IPS-15b (cell line): ENCODE measurements around the gene CHST4.
"Not testable (repeated sequence)": the region's sequence is repeated elsewhere in the genome, so short reads cannot be mapped to it uniquely, and the experiment has no call there.

ENCODE experiments used
- H3K27me3 ChIP-seq: one replicate; pipeline ENCODE4 v1.6.1; 2013; ENCODE audit warnings: low read length; ENCODE audit not compliant: control insufficient read depth, insufficient read depth
- H3K36me3 ChIP-seq: one replicate; pipeline ENCODE4 v1.6.1; 2013; ENCODE audit warnings: low read length; ENCODE audit not compliant: control insufficient read depth, insufficient read depth
- H3K4me1 ChIP-seq: one replicate; pipeline ENCODE4 v1.6.1; 2013; ENCODE audit warnings: mild to moderate bottlenecking, low read length; ENCODE audit not compliant: control insufficient read depth, insufficient read depth
- H3K4me3 ChIP-seq: one replicate; pipeline ENCODE4 v1.5.1; 2013; ENCODE audit warnings: low read depth, low read length
- H3K9ac ChIP-seq: one replicate; pipeline ENCODE4 v1.6.1; 2013; ENCODE audit warnings: low read depth, mild to moderate bottlenecking, low read length
- H3K9me3 ChIP-seq: one replicate; pipeline ENCODE4 v1.6.1; 2013; ENCODE audit warnings: mild to moderate bottlenecking, low read length; ENCODE audit not compliant: control insufficient read depth, insufficient read depth

CHST4 gene

DNA sequence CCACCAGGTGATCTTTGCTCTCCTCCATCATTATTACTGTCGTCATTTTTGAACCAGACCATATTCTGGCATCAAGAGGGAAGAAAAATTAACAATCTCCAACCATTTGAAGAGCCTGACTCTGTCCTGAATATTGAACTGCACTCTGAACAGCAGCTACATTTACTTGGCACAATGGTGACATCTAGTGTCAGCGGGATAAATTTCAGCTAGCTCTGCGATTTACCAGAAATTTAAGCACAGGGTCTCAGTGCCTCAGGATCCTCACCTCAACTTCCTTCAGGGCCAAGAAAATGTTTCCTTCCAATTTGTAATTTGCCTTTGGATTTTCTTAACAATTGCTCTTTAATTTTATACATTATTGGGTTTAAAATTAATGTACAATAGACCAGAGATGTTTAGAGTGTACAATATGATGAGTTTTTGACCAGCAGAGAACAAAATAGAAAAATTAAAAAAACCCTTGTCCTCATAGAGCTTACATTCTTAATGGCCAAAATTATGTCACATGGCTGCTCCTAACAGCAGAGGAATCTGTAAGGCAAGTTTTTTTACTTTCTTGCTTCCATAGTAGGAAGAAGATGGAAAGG is 26.4 kb upstream of the CHST4 start:
- H3K4me3 ChIP-seq = no peak overlapping the region
- H3K4me1 ChIP-seq = no peaks in the 10 kb centered on the region
- no peaks in the 10 kb centered on the region for H3K36me3 ChIP-seq
- H3K9ac ChIP-seq = no peak overlapping the region
- no peaks in the 10 kb centered on the region for H3K27me3 ChIP-seq
- H3K9me3 ChIP-seq = no peaks in the 10 kb centered on the region

DNA sequence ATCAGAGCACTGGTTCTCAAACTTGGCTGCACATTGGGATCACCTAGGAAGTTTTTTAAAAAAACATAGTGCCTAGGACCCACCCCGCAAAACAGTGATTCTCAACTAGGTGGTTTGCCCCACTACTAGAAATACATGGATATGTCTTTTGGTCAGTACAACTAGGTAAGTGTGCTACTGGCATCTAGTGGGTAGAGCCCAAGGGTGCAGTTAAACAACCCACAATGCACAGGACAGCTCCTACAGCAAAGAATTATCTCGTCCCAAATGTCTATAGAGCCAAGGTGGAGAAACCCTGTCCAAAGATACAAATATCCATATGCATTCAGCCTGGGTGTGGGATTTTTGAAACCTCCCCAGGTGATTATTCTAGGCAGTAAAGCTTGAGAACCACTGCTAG is 25.3 kb upstream of the CHST4 start:
- H3K27me3 ChIP-seq = no peaks in the 10 kb centered on the region
- no peaks in the 10 kb centered on the region for H3K36me3 ChIP-seq
- no peak overlapping the region for H3K4me3 ChIP-seq
- H3K4me1 ChIP-seq = no peaks in the 10 kb centered on the region
- H3K9ac ChIP-seq = no peak overlapping the region
- H3K9me3 ChIP-seq = no peaks in the 10 kb centered on the region

DNA sequence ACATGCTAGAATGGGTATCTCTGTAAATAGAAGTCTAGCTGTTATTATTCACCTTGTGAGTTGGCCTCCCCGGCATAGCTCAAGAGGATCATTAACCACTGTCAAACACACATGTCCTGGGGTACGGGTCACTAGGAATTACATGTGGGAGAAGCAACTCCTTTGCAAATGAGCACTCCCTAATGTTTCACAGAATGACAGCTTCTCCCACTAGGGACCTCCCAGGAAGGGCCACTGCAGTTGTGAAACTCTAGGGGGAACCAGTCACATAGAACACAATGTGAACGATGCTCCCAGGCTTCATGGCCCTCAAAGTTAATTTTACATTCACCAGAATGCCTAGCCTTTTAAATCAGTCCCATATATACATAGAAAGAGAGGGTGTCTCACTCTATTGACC is 24.7 kb upstream of the CHST4 start:
- H3K9me3 ChIP-seq = no peaks in the 10 kb centered on the region
- no peaks in the 10 kb centered on the region for H3K27me3 ChIP-seq
- no peaks in the 10 kb centered on the region for H3K4me1 ChIP-seq
- no peak overlapping the region for H3K4me3 ChIP-seq
- H3K36me3 ChIP-seq = no peaks in the 10 kb centered on the region
- no peak overlapping the region for H3K9ac ChIP-seq

DNA sequence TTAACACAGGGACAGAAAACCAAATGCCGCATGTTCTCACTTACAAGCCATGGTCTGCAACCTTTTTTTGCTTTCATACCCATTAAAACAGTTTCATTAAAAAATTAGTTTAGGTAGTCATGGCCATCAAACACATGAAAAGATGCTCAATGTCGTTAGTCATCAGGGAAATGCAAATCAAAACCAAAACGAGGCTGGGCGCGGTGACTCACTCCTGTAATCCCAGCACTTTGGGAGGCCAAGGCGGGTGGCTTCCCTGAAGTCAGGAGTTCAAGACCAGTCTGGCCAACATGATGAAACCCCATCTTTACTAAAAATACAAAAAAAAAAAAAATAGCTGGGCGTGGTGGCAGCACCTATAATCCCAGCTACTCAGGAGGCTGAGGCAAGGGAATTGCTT is 22.2 kb upstream of the CHST4 start:
- not testable (repeated sequence) for H3K4me3 ChIP-seq, H3K9ac ChIP-seq, H3K9me3 ChIP-seq, H3K36me3 ChIP-seq, H3K4me1 ChIP-seq, H3K27me3 ChIP-seq

DNA sequence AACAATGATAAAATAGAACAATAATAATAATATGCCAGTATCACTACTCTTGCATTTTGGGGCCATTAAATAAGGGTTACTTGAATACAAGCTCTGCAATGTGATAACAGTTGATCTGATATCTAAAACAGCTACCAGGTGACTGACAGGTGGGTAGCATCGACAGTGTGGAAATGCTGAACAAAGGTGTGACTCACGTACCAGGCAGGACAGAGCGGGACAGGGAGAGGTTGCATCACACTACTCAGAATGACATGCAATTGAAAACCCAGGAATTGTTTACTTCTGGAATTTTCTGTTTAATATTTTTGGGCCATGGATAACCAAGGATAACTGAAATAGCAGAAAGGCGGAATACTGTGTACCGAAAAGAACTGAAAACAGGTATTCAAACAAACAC is 21.3 kb upstream of the CHST4 start:
- Histone ChIP-seq H3K9ac (no peak overlapping the region), H3K4me1 (no peaks in the 10 kb centered on the region), H3K4me3 (no peak overlapping the region), H3K9me3 (no peaks in the 10 kb centered on the region), H3K27me3 (no peaks in the 10 kb centered on the region), H3K36me3 (no peaks in the 10 kb centered on the region)

DNA sequence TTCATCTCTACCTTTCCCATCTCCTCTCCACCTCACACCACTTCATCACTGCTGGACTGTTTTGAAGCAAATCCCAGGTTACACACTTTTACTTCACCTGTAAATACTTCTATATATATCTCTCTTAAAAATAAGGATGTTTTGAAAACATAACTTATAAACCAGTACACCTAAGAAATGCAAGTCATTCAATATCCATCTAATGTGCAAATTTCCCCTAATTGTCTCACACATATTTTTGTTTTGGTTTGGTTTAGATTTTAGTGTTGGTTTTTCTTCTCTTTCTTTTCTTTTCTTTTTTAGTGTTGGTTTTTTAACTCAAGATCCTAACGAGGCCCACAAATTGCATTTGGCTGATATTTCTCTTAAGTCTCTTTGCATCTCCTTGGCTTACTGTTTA is 19.2 kb upstream of the CHST4 start:
- Histone ChIP-seq H3K9me3 (no peaks in the 10 kb centered on the region), H3K9ac (no peak overlapping the region), H3K4me3 (no peak overlapping the region), H3K27me3 (no peaks in the 10 kb centered on the region), H3K36me3 (no peaks in the 10 kb centered on the region), H3K4me1 (no peaks in the 10 kb centered on the region)

DNA sequence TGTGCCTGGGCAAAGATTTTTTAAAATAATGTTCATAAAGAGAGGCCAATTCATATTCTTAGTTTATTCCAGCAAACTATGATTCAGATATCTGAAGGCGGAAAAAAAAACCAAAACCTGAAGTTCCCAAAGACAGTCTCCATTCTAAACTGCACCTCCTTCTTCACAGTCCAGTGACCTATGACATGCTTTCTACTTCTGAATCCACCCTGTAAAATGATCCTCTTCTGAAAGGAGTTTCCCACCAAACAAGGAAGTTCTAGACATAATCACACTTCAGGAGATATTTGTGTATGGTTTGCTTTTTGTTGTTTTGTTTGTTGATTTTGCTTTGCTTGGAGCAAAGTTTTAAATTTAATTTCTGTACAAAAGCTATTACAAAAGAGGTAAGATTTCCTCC is 12.9 kb upstream of the CHST4 start:
- Histone ChIP-seq H3K4me3 (no peak overlapping the region), H3K9me3 (no peaks in the 10 kb centered on the region), H3K4me1 (peaks cover 6% of the 10 kb centered on the region), H3K27me3 (no peaks in the 10 kb centered on the region), H3K36me3 (no peaks in the 10 kb centered on the region), H3K9ac (no peak overlapping the region)

DNA sequence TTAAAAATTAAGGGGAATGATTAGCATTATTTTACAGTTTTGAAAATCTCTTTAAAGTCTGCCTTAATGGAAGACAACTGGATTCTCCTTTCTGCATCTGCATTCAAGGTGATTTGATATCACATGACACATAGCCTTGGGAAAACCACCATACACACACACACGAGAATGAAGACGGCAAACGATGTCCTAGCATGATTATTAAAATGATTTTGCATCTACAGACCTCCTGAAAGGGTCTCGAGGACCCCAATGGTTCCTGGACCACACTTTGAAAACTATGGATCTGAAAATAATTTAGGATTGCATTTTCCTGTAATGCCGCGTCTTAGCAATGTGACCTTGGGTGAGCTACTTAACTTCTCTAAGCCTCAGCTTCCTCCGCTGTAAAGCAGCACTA is 11.8 kb upstream of the CHST4 start:
- peaks cover 6% of the 10 kb centered on the region for H3K4me1 ChIP-seq
- no peaks in the 10 kb centered on the region for H3K36me3 ChIP-seq
- H3K9me3 ChIP-seq = no peaks in the 10 kb centered on the region
- H3K27me3 ChIP-seq = no peaks in the 10 kb centered on the region
- no peak overlapping the region for H3K9ac ChIP-seq
- H3K4me3 ChIP-seq = no peak overlapping the region

DNA sequence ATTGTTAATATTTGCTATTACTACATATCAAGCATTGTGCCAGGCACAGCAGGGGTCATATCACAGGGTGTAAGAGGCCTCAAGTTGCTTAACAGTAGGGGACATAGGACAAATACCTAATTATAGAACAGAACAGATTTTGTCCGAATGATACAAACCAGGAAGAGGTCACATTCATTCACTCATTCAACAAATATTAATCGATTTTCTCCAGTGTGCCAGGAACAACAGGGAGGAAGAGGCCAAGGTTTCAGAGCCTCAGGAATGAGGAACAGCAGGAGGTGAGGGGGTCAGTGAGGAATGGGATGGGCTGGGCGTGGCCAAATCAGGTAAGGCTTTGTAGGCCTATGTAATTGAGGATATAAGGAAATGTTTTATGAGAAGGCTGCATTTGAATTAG is 11.2 kb upstream of the CHST4 start:
- H3K4me1 ChIP-seq = peaks cover 6% of the 10 kb centered on the region
- H3K9ac ChIP-seq = no peak overlapping the region
- H3K27me3 ChIP-seq = no peaks in the 10 kb centered on the region
- no peak overlapping the region for H3K4me3 ChIP-seq
- H3K9me3 ChIP-seq = no peaks in the 10 kb centered on the region
- no peaks in the 10 kb centered on the region for H3K36me3 ChIP-seq

DNA sequence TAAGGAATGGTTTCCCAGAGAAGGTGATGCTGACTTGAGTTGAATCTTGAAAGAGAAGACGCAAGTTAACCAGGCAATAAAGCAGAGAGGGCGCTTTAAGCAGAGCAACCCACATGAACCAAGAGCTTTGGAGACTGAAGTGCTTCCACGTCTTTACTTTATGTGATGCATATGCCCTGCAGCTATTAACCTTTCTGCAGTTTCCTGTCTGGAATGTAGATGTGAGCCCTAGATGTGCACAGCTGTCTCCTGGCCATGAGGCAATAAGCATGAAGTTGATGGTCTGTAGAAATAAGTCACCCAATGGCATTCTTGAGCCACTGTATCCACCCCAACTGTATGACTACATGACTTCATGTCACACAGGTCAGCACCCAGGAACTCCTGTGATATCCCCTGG is 5.7 kb upstream of the CHST4 start:
- H3K9me3 ChIP-seq = no peaks in the 10 kb centered on the region
- H3K36me3 ChIP-seq = no peaks in the 10 kb centered on the region
- H3K9ac ChIP-seq = no peak overlapping the region
- no peaks in the 10 kb centered on the region for H3K27me3 ChIP-seq
- H3K4me3 ChIP-seq = no peak overlapping the region
- H3K4me1 ChIP-seq = peaks cover 8% of the 10 kb centered on the region

DNA sequence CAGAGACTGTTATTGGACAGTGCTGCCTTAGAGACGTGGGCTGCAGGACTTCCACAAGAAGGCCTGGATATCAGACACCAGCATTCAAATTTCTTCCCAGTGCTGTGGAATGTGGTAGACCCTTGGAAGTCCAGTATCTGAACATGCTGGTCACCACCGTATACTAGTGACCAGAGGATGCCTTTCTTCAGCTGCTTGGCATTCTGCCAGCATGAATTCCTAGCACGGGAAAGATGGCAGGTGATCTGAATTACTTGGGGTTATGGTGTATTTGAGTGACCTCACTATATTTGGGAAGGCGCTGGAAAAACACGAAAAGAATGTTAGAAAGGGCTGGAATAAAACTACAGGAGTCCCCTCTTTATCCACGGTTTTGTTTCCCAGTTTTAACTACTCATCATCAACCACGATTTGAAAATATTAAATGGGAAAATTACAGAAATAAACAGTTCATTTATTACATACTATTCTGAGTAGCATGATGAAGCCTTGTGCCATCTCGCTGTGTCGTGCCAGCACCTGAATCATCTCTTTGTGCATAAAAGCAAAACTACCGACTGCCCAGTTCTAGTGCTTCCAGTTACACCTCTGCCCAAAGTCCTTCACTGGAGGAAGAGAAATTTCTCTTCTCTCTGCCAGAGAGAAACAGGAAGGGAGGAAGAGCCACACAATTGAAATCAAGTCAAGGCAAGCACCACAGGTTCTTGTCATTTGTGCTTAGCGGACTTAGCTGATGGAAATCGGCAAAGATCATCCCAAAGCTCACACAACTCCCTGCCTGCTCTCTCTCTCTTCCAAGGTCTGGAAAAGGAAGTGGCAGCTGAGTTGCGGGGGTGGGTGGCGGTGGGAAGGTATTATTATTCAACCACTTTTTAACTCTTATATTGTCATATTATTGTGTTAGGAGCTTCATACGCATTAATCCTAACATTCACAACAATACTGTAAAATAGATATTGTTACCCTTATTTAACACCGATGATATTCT is 1.4 kb upstream of the CHST4 start:
- Histone ChIP-seq H3K4me3 (peak overlapping the region; percentile 59), H3K9ac (no peak overlapping the region), H3K27me3 (no peaks in the 10 kb centered on the region), H3K9me3 (no peaks in the 10 kb centered on the region), H3K36me3 (no peaks in the 10 kb centered on the region), H3K4me1 (peaks cover 14% of the 10 kb centered on the region)

DNA sequence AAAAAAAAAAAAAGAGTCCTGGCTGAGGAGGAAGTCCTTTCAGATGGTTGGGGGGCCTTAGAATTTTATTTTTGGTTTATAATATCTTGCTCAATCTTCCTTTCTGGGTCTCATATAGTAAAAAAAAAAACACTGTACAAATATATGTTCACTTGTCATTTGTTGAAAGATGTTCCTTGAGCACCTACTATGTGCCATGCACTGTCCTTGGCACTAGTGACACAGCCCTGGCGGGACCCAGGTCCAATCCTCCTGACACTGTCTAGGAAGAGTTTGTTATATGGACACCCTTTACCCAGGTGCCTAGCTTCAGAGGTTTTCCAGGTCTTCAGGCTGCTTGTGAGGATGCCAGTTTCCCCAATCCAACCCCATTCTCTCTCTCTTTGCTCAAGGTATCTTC is 2.0 kb downstream of the CHST4 start:
- Histone ChIP-seq H3K27me3 (no peaks in the 10 kb centered on the region), H3K4me3 (no peak overlapping the region), H3K9ac (no peak overlapping the region), H3K9me3 (no peaks in the 10 kb centered on the region), H3K36me3 (no peaks in the 10 kb centered on the region), H3K4me1 (peaks cover 14% of the 10 kb centered on the region)
